ENCODE data around the gene CACNA1B. TPM values are rescaled to one million over a fixed set of nuclear protein-coding genes. Genes with fewer than 3 reads are reported as not detected.

Gene CACNA1B
- total RNA-seq, 1 donor from 2014 or later, result 0.84 TPM

DNA sequence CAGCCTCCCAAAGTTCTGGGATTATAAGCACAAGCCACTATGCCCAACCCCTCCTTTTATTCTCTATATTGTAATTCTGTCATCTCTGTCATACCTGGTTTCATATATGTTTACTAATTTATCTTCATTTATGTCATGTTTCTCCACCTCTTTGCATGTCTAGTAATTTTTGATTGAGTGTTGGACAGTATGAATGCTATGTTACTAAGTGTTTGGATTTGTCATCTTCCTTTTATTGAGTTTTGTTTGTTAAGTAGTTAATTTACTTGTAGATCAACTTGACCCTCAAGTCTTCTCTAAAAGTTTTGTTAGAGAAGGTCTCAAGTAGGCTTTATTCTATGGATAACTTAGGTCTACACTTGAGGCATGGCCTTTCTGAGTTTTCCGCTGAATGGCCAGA lies 17.2 kb upstream of the CACNA1B start:
- H3K36me3 ChIP-seq (ENCODE audit: control insufficient read depth, insufficient read depth, low read length), result no peaks in the 10 kb centered on the region
- H3K4me3 ChIP-seq (ENCODE audit: low read depth, low read length), result no peak overlapping the region
- H3K27me3 ChIP-seq (ENCODE audit: control insufficient read depth, insufficient read depth, low read length), result no peaks in the 10 kb centered on the region
- DNase-seq (ENCODE audit: low read depth), result no peak
- TF ChIP-seq, protein P1, sequence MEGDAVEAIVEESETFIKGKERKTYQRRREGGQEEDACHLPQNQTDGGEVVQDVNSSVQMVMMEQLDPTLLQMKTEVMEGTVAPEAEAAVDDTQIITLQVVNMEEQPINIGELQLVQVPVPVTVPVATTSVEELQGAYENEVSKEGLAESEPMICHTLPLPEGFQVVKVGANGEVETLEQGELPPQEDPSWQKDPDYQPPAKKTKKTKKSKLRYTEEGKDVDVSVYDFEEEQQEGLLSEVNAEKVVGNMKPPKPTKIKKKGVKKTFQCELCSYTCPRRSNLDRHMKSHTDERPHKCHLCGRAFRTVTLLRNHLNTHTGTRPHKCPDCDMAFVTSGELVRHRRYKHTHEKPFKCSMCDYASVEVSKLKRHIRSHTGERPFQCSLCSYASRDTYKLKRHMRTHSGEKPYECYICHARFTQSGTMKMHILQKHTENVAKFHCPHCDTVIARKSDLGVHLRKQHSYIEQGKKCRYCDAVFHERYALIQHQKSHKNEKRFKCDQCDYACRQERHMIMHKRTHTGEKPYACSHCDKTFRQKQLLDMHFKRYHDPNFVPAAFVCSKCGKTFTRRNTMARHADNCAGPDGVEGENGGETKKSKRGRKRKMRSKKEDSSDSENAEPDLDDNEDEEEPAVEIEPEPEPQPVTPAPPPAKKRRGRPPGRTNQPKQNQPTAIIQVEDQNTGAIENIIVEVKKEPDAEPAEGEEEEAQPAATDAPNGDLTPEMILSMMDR (IDR thresholded peaks at IDR 0.05; ENCODE audit: insufficient read depth, low read length, poor library complexity, severe bottlenecking), result no peak

DNA sequence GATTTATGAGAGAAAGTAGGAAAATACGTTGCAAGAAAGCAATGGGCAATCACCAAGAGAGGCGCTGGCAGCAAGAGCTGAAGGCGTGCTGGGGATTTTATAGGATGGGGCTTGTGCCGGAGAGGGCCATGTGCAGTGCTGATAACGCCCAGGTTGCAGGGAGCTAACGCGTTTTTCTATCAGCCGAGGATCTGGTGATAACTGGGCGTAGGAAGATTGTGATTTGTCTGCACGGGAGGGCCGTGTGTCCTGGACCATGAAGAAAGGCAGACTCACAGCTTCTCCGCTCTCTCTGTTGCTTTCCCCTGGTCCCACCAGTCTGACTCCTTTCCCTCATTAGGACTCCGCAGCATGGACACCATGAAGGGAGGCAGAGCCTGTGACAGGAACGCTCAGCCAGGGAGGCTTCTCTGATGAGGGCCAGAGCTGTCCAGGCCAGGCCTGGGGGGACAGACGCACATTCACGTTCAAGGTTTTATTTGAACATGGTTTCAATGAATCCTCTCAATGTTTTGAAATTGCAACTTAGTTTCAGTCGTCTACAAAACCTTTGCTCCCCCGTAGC lies 11.9 kb upstream of the CACNA1B start:
- H3K27me3 ChIP-seq (ENCODE audit: control insufficient read depth, insufficient read depth, low read length), result peaks cover 3% of the 10 kb centered on the region
- no peaks in the 10 kb centered on the region for H3K36me3 ChIP-seq (ENCODE audit: control insufficient read depth, insufficient read depth, low read length)
- DNase-seq (ENCODE audit: low read depth), result no peak
- TF ChIP-seq, protein P1 (IDR thresholded peaks at IDR 0.05; ENCODE audit: insufficient read depth, low read length, poor library complexity, severe bottlenecking), result no peak
- H3K4me3 ChIP-seq (ENCODE audit: low read depth, low read length), result no peak overlapping the region

DNA sequence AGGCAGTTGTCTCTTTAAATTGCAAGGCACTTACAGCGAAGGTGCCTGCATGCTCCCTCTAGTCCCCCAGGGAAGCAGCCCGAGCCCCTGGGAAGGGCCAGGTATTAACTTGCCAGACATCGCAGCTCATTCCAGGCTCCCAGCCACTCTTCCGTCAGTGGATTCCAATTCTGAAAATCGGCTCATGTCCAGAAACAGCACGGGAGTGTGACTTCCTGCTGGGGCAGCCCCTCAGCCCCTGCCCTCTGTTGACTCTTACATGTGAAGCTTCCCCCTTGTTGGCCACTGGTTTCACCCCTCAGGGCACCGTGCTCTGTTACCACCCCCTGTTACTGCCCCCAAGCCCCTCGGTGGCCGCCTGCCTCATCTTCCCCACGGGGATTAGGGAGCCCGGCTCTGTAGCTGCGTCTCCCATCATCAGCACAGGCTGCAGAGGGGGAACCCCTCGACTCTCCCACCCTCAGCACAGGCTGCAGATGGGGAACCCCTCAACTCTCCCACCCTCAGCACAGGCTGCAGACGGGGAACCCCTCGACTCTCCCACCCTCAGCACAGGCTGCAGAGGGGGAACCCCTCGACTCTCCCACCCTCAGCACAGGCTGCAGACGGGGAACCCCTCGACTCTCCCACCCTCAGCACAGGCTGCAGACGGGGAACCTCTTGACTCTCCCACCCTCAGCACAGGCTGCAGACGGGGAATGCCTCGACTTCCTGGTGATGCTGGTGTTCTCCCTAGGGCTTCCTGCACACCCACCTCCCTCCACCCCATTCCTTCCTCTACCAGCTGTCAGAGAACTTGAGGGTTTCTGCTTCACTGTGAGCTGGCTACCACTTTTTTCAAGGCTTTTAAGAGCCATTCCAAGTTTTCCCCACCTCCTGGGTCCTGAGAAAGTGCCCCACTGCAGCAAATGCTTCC lies 11.1 kb upstream of the CACNA1B start:
- TF ChIP-seq, protein P1 (IDR thresholded peaks at IDR 0.05; ENCODE audit: insufficient read depth, low read length, poor library complexity, severe bottlenecking), result no peak
- H3K36me3 ChIP-seq (ENCODE audit: control insufficient read depth, insufficient read depth, low read length), result no peaks in the 10 kb centered on the region
- H3K27me3 ChIP-seq (ENCODE audit: control insufficient read depth, insufficient read depth, low read length), result peaks cover 3% of the 10 kb centered on the region
- DNase-seq (ENCODE audit: low read depth), result no peak
- no peak overlapping the region for H3K4me3 ChIP-seq (ENCODE audit: low read depth, low read length)

DNA sequence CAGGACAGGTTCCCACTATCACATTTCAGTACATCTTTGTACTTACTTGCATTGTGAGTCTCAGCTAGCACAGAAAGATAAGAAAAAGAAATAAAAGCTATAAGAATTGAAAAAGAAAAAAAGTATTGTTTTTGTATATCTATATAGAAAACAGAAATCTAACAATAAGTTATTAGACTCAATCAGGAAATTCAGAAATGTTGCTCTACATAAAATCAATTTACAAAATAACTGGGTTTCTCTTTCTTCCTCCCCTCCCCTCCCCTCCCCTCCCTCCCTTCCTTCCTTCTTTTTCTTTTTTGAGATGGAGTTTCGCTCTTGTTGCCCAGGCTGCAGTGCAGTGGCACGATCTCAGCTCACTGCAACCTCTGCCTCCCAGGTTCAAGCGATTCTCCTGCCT lies 7.2 kb upstream of the CACNA1B start:
- TF ChIP-seq, protein P1 (IDR thresholded peaks at IDR 0.05; ENCODE audit: insufficient read depth, low read length, poor library complexity, severe bottlenecking), result no peak
- Histone ChIP-seq H3K4me3 (ENCODE audit: low read depth, low read length) (no peak overlapping the region), H3K36me3 (ENCODE audit: control insufficient read depth, insufficient read depth, low read length) (no peaks in the 10 kb centered on the region), H3K27me3 (ENCODE audit: control insufficient read depth, insufficient read depth, low read length) (peaks cover 3% of the 10 kb centered on the region)
- no peak for DNase-seq (ENCODE audit: low read depth)

DNA sequence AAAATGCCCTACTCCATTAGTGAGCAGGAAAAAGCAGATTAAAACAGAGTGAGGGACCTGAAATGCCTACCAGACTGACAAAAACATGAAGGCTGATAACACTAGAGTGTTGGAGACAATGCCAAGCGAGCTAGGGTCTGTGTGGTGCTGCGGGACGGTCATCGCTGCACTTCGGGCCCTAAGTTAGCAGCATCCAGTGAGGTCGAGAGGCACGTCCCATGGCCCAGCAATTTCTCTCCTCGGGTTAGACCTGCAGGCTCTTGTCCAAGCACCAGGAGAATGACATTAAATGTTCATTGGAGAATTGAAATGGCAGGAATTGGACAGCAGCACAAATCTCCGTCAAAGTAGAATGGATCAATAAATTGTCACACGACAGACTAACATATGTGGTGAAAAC lies 5.3 kb upstream of the CACNA1B start:
- TF ChIP-seq, protein P1 (IDR thresholded peaks at IDR 0.05; ENCODE audit: insufficient read depth, low read length, poor library complexity, severe bottlenecking), result no peak
- no peak overlapping the region for H3K4me3 ChIP-seq (ENCODE audit: low read depth, low read length)
- peaks cover 14% of the 10 kb centered on the region for H3K27me3 ChIP-seq (ENCODE audit: control insufficient read depth, insufficient read depth, low read length)
- no peaks in the 10 kb centered on the region for H3K36me3 ChIP-seq (ENCODE audit: control insufficient read depth, insufficient read depth, low read length)
- DNase-seq (ENCODE audit: low read depth), result no peak
